Large intestine (tissue), 3 donors: ENCODE measurements around the gene ROR1. TPM values are rescaled to one million over a fixed set of nuclear protein-coding genes. Genes with fewer than 3 reads are reported as not detected.

Source experiments
- DNase-seq, 2 donors: peaks; one replicate each; pipeline versions ENCODE4 v3.0.0 to v3.0.0-alpha.2; 2013
- H3K27ac ChIP-seq: one replicate; pipeline ENCODE4 v1.5.1; 2013; ENCODE audit warnings: low read length
- H3K27me3 ChIP-seq: 2 replicates; pipeline ENCODE4 v1.6.1; 2013; ENCODE audit warnings: low read length; ENCODE audit not compliant: control insufficient read depth, insufficient read depth
- H3K36me3 ChIP-seq: 2 replicates; pipeline ENCODE4 v1.6.1; 2013; ENCODE audit warnings: low read length; ENCODE audit not compliant: control insufficient read depth, insufficient read depth
- H3K4me1 ChIP-seq: one replicate; pipeline ENCODE4 v1.6.1; 2013; ENCODE audit warnings: low read length; ENCODE audit not compliant: control insufficient read depth, insufficient read depth
- H3K4me3 ChIP-seq: one replicate; pipeline ENCODE4 v1.5.1; 2013; ENCODE audit warnings: low read length
- H3K9me3 ChIP-seq: one replicate; pipeline ENCODE4 v1.6.1; 2013; ENCODE audit warnings: mild to moderate bottlenecking, low read depth, low read length, moderate library complexity; ENCODE audit not compliant: control insufficient read depth
- WGBS: methylation state at CpG from one replicate; pipeline ENCODE4 v1.1.5; 2013; ENCODE audit warnings: low lambda C conversion rate; ENCODE audit not compliant: insufficient coverage; 5-methylcytosine and 5-hydroxymethylcytosine counted together
- polyA plus RNA-seq: library from polyadenylated mRNA; unstranded; fragments of 120-200 nt; gene quantifications from one replicate; pipeline ENCODE4 v1.2.1, GENCODE V29; 2013

Gene ROR1
- polyA plus RNA-seq, 1 donor = 14.4 TPM

GRCh38 chr1:64139877-64140276, 366.1 kb downstream of the ROR1 start:
- no peak overlapping the region for H3K27ac ChIP-seq
- no peak for DNase-seq
- no CpG with 5 or more reads among the region's 10 CpGs for WGBS
- no peaks in the 10 kb centered on the region for H3K9me3 ChIP-seq
- H3K4me3 ChIP-seq = no peak overlapping the region
- H3K4me1 ChIP-seq = no peaks in the 10 kb centered on the region
- no peaks in the 10 kb centered on the region for H3K27me3 ChIP-seq
- H3K36me3 ChIP-seq = no peaks in the 10 kb centered on the region

GRCh38 chr1:64140596-64140995, 366.8 kb downstream of the ROR1 start:
- H3K4me1 ChIP-seq = no peaks in the 10 kb centered on the region
- no peak for DNase-seq
- H3K27ac ChIP-seq = no peak overlapping the region
- no peaks in the 10 kb centered on the region for H3K36me3 ChIP-seq
- 100% methylated on average over 1 of the region's 2 CpGs for WGBS
- H3K27me3 ChIP-seq = no peaks in the 10 kb centered on the region
- H3K4me3 ChIP-seq = no peak overlapping the region
- no peaks in the 10 kb centered on the region for H3K9me3 ChIP-seq

GRCh38 chr1:64147045-64147724, 373.4 kb downstream of the ROR1 start:
- Histone ChIP-seq H3K36me3 (no peaks in the 10 kb centered on the region), H3K4me3 (no peak overlapping the region), H3K27me3 (no peaks in the 10 kb centered on the region), H3K27ac (no peak overlapping the region), H3K4me1 (no peaks in the 10 kb centered on the region), H3K9me3 (no peaks in the 10 kb centered on the region)
- no CpG with 5 or more reads among the region's 5 CpGs for WGBS
- no peak for DNase-seq

GRCh38 chr1:64147759-64148158, 373.9 kb downstream of the ROR1 start:
- Histone ChIP-seq H3K4me3 (no peak overlapping the region), H3K4me1 (no peaks in the 10 kb centered on the region), H3K27me3 (no peaks in the 10 kb centered on the region), H3K27ac (no peak overlapping the region), H3K36me3 (no peaks in the 10 kb centered on the region), H3K9me3 (no peaks in the 10 kb centered on the region)
- DNase-seq = no peak
- no CpG with 5 or more reads among the region's 1 CpG for whole genome bisulfite sequencing

GRCh38 chr1:64150266-64150665, 376.4 kb downstream of the ROR1 start:
- Histone ChIP-seq H3K27ac (no peak overlapping the region), H3K36me3 (no peaks in the 10 kb centered on the region), H3K9me3 (no peaks in the 10 kb centered on the region), H3K27me3 (no peaks in the 10 kb centered on the region), H3K4me3 (no peak overlapping the region), H3K4me1 (no peaks in the 10 kb centered on the region)
- DNase-seq = no peak
- 100% methylated on average over 1 of the region's 4 CpGs for WGBS

- H3K9me3 ChIP-seq = no peaks in the 10 kb centered on the region
- H3K27ac ChIP-seq = no peak overlapping the region
- H3K36me3 ChIP-seq = no peaks in the 10 kb centered on the region
- no CpG with 5 or more reads among the region's 2 CpGs for WGBS
- H3K4me1 ChIP-seq = no peaks in the 10 kb centered on the region
- DNase-seq = no peak
- H3K4me3 ChIP-seq = no peak overlapping the region
- no peaks in the 10 kb centered on the region for H3K27me3 ChIP-seq
Observed at GRCh38 chr1:64150729-64151230, 377.0 kb downstream of the ROR1 start.

GRCh38 chr1:64155278-64155677, 381.5 kb downstream of the ROR1 start:
- H3K27me3 ChIP-seq = no peaks in the 10 kb centered on the region
- H3K36me3 ChIP-seq = peaks cover 3% of the 10 kb centered on the region
- H3K4me3 ChIP-seq = no peak overlapping the region
- WGBS = no CpG with 5 or more reads among the region's 1 CpG
- no peaks in the 10 kb centered on the region for H3K9me3 ChIP-seq
- H3K4me1 ChIP-seq = no peaks in the 10 kb centered on the region
- no peak overlapping the region for H3K27ac ChIP-seq
- no peak for DNase-seq

GRCh38 chr1:64161357-64161941, 387.6 kb downstream of the ROR1 start:
- no peak overlapping the region for H3K27ac ChIP-seq
- H3K9me3 ChIP-seq = no peaks in the 10 kb centered on the region
- no peak overlapping the region for H3K4me3 ChIP-seq
- no peaks in the 10 kb centered on the region for H3K27me3 ChIP-seq
- no peaks in the 10 kb centered on the region for H3K4me1 ChIP-seq
- DNase-seq = no peak
- H3K36me3 ChIP-seq = peaks cover 3% of the 10 kb centered on the region
- WGBS = 40% methylated on average over 1 of the region's 1 CpG

GRCh38 chr1:64162151-64162550, 388.3 kb downstream of the ROR1 start:
- Histone ChIP-seq H3K4me3 (no peak overlapping the region), H3K9me3 (no peaks in the 10 kb centered on the region), H3K27ac (no peak overlapping the region), H3K27me3 (no peaks in the 10 kb centered on the region), H3K36me3 (peaks cover 3% of the 10 kb centered on the region), H3K4me1 (no peaks in the 10 kb centered on the region)
- no peak for DNase-seq
- WGBS = no CpG with 5 or more reads among the region's 6 CpGs

- no CpG with 5 or more reads among the region's 1 CpG for WGBS
- H3K27ac ChIP-seq = no peak overlapping the region
- peaks cover 3% of the 10 kb centered on the region for H3K36me3 ChIP-seq
- DNase-seq = no peak
- no peak overlapping the region for H3K4me3 ChIP-seq
- H3K9me3 ChIP-seq = no peaks in the 10 kb centered on the region
- no peaks in the 10 kb centered on the region for H3K4me1 ChIP-seq
- H3K27me3 ChIP-seq = no peaks in the 10 kb centered on the region
Observed at GRCh38 chr1:64162804-64163203, 389.0 kb downstream of the ROR1 start.

GRCh38 chr1:64163431-64163830, 389.6 kb downstream of the ROR1 start:
- H3K27ac ChIP-seq = no peak overlapping the region
- H3K4me3 ChIP-seq = no peak overlapping the region
- no peaks in the 10 kb centered on the region for H3K4me1 ChIP-seq
- DNase-seq = no peak
- no peaks in the 10 kb centered on the region for H3K27me3 ChIP-seq
- H3K9me3 ChIP-seq = no peaks in the 10 kb centered on the region
- peaks cover 3% of the 10 kb centered on the region for H3K36me3 ChIP-seq
- 75% methylated on average over 1 of the region's 4 CpGs for WGBS
